ENCODE results near the gene GTF2B.
A peak's percentile ranks its signal among the peaks of the same experiment; 100 is the strongest.
"Not testable (repeated sequence)": the region's sequence is repeated elsewhere in the genome, so short reads cannot be mapped to it uniquely, and the experiment has no call there.

GTF2B gene

GRCh38 chr1:88880717-88881116, 10.7 kb downstream of the GTF2B start:
- DNase-seq: not testable (repeated sequence)

- no peak for DNase-seq
These were observed 12.6 kb downstream of the GTF2B start for GRCh38 chr1:88878731-88879130.

GRCh38 chr1:88877911-88878310, 13.5 kb downstream of the GTF2B start:
- DNase-seq: no peak

GRCh38 chr1:88877382-88877825, 14.0 kb downstream of the GTF2B start:
- peak; percentile 14 for DNase-seq

- DNase-seq: no peak
These were observed 14.6 kb downstream of the GTF2B start for GRCh38 chr1:88876573-88877365.

GRCh38 chr1:88875595-88875994, 15.8 kb downstream of the GTF2B start:
- DNase-seq: no peak

- DNase-seq: no peak
These were observed 17.5 kb downstream of the GTF2B start for GRCh38 chr1:88873737-88874349.

GRCh38 chr1:88869644-88870043, 21.7 kb downstream of the GTF2B start:
- DNase-seq: not testable (repeated sequence)

- DNase-seq: no peak
These were observed 23.4 kb downstream of the GTF2B start for GRCh38 chr1:88867743-88868521.

GRCh38 chr1:88851303-88852063, 39.9 kb downstream of the GTF2B start:
- no peak for DNase-seq

- no peak for DNase-seq
These were observed 43.7 kb downstream of the GTF2B start for GRCh38 chr1:88847643-88848042.

GRCh38 chr1:88825721-88826120, 65.6 kb downstream of the GTF2B start:
- DNase-seq: no peak

- not testable (repeated sequence) for DNase-seq
These were observed 71.7 kb downstream of the GTF2B start for GRCh38 chr1:88819642-88820041.

- no peak for DNase-seq
These were observed 77.9 kb downstream of the GTF2B start for GRCh38 chr1:88813471-88813870.

- DNase-seq: no peak
These were observed 79.0 kb downstream of the GTF2B start for GRCh38 chr1:88812366-88812765.

GRCh38 chr1:88803444-88803843, 87.9 kb downstream of the GTF2B start:
- no peak for DNase-seq

GRCh38 chr1:88802950-88803349, 88.4 kb downstream of the GTF2B start:
- DNase-seq: no peak
